Measurements from ENCODE around the gene FAM83C.

The FAM83C gene

DNA sequence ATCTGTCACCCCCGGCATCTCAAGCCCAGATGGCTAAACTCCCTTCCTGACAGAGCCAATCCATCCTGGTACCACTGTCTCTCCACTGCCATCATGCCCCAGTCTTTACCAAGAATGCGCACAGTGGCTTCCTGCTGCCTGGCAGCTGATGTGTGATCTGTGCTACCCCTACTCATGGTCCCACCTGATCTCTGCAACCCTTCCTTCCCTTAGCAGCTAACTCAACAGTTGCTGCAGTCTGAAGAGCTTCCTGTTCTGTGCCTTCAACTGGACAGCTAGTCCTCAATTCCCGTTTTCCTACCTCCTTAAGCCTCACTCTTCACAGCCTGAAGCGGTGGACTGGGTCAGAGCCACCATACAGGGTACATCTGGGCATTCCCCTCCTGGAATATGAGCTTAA, 7.6 kb upstream of the FAM83C start:
- DNase-seq (ENCODE audit: low read depth in 2 of 2) = no peak

DNA sequence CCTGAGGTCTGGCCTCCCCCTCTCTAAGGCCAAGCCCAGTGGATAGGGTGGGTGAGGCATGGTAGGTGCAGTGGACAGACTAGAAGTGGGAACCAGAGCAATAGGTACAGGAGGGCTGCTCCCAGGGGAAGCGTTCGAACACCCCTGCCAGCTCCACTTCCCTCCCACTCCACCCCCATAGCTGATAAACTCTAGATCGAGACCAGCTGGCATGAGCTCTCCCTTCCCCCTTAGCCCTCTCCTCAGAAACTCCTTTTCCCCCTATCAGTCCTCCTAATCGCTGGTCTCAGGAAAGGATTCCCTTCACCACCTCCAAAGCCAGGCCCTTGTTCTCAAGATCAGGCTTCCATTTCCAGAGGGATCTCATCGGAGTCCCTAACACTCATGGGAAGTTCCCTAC, 6.0 kb upstream of the FAM83C start:
- DNase-seq (ENCODE audit: low read depth in 2 of 2) = no peak

DNA sequence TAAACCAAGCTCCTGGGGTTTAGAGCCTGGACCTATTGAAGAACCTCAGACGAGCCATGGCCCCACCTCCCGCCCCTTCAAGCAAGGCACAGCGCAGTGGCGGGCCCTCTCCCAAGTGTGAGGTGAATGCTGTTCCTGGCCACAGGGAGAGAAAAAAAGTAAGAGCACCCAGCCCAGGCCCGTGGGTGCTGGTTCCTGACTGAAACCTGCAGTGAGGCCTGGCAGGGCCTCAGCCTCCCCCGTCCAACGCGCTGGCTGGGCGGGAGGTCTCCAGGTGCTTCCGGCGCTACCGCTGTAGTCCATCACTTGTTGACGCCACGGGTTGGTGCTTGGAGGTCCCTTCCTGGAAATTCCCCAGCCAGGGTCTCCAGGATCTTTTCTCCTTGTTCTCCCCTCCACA, 5.5 kb upstream of the FAM83C start:
- DNase-seq (ENCODE audit: low read depth in 2 of 2) = no peak

DNA sequence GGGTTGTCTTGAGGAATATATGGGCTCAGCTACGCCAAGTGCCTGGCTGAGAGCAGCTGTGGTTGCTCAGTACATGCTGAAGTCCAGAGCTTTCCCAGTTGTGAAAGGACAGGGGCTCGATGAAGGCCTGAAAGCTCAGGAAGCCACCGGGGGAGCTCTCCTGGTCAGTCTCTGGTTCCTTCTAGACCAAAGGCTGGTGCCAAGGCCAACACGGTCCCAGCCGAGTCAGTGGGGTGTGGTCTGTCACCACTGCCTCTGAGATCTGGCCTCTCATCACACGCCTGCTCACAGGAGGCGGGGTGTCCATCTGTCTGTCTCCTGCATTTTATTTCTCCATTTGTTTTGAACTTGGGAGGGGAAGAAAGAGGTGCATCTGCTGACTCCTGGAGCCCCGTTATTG, 4.9 kb upstream of the FAM83C start:
- DNase-seq (ENCODE audit: low read depth in 2 of 2) = no peak

DNA sequence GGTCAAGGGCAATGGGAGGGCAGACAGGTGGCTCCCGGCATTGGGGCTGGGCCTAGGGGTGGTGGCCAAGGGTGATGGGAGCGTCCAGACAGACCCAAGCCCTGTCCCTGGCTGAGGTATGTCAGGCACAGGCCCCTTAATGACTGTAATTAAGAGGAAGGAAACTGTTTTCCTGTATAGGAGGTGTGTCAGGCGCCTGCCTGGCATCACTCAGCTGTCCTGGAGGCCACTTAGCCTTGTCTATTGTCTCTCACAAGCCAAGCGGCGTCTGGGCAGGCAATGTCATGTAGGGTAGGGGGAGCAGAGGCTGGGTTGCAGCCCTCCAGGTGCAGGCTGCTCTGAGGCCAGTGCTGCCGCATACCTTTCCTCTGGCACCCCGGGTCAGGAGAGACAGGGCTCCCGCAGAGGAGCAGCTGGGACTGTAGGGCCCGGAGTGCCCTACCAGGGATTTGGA, 3.9 kb upstream of the FAM83C start:
- DNase-seq (ENCODE audit: low read depth in 2 of 2) = no peak

DNA sequence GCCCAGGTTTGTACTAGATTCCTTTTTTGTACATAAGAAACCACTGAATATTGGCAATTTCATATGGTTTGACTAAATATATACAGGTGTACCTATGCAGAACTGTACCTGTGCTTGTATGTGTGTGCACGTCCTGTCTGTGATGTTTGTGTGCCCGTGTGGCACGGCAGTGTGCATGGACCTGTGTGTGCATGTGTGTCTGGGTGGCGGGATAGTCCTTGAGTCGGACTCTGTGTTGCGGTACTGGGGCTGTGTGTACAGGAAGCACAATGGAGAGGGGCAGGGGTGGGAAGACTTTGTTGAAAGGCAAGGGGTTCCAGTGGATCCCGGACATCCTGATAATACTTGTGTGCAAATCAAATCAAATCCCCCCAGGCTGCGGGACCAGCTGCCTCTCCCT, 3.4 kb upstream of the FAM83C start:
- DNase-seq (ENCODE audit: low read depth in 2 of 2) = no peak

DNA sequence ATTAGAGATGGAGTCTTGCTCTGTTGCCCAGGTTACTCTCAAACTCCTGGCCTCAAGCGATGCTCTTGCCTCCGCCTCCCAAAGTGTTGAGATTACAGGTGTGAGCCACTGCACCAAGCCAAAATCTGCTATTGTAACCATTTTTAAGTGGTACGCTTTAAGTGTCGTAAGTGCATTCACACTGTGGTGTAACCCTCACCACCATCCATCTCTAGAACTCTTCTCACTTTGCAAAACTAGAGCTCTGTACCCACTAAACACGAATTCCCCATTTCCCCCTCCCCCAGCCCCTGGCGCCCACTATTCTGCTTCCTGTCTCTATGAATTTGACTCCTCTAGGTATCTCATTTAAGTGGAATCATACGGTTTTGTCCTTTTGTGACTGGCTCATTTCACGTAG, 2.8 kb upstream of the FAM83C start:
- no peak for DNase-seq (ENCODE audit: low read depth in 2 of 2)

DNA sequence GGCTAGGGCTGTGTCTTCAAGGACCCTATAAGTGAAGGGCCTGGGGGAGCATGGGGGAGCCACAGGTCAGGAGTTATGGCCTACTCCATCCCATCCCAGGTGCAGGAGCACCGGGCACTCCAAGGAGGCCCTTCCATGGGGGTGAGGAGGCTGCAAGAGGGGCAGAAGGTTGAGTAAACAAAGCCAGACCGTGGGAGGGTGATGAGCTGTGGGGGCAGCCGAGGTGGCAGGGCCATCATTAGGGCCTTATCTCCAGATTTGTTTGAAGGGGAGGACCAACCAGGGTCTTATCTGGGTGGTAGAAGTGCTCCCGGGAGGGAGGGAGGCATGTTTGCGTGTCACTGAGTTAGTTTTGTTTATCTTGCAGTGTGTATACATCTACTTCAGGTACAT, 2.1 kb upstream of the FAM83C start:
- DNase-seq (ENCODE audit: low read depth in 2 of 2) = no peak

DNA sequence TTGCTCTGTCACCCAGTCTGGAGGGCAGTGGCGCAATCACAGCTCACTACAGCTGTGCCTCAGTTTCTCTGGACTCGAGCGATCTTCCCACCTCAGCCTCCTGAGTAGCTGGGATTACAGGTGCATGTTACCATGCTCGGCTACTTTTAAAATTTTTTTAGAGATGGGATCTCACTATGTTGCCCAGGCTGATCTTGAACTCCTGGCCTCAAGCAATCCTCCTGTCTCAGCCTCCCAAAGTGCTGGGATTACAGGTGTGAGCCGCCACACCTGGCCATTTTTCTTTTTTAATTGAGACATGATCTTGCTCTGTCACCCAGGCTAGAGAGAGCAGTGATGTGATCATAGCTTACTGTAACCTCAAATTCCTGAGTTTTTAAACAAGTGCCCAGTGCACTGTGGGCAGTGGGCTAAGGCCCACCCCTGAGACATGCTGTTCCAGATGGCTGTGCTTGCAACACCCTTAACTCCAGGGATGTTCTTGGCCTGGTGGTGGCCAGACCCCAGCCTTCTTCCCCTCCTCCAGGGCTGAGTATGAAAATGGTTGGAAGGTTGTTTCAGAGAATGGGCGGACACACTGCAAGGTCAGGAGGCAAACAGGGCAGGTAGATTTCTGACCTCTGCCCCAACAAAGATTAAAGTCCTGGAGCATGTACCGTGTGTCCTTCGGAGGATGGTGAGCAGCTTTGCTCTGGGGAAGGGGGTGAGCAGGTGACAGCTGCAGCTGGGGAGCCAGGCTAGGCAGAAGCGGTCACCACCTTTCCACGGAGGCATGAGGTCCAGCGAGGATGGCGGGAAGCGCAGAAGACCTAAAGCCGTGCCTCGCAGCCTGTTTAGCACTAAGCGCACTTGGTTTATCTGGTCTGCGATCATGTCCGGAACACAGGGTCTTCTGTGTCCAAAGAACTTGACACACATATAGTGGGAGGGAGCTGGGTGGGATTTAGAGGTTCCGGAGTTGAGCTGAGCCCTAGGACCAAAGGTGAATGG, 1.4 kb upstream of the FAM83C start:
- DNase-seq (ENCODE audit: low read depth in 2 of 2) = no peak

DNA sequence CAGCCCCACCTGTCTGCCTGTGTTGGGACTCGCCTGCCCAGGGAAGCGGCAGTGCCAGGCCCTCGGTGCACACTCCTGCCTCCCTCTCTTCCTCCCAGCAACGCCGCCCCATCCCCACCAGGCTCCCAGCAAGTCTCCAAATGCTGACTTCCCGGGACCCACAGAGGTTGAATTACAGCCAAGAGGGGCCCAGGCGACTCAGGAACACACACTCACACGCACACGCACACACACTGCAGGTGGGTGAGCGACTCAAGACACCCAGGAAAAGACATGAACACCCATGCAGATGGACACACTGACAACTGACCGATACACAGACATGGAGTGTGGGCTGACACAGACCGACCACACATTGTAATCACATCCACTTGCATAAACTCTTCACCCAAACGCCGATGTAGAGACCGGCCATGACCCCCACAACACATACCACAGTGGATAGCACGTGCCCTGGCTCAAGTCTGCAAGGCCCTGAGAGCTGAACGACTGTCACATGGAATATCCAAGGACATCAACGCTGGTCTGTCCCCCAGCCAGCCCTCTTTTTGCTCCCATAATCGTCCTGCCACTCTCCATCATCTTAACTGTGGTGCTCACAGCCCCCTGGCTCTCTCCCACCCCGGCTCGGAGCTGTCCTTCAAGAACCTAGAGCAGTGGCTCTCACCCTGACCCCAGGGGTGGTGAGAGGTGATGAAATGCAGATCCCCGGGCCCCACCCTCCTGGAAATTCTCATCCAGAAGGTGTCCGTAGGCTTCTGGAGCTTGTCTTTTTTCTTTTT, 470 bp upstream of the FAM83C start:
- no peak for DNase-seq (ENCODE audit: low read depth in 2 of 2)

DNA sequence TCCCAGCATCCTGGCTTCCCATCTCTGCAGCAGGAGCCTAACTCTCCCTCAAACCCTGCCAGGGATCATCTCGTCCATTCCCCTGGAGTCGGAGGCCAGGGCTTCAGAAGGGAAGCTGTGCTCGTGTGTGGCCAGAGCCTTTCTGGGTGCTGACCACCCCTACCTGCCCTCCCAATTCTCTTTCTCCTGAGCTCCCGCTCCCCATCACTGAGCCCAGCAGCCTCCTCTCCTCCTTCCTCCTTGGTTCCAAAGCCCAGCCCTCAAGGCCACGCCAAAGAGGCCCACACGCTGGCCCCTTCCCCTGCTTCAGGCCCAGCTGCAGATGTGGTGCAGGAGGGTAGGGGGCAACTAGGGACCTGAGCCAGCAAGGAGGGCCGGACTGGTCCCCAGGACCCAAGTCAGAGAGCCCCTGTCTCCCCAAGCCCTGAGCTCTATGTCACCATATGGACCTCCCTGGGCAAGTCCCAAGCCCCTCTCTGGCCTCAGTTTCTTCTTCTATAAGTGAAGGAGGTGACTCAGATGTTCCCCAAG, 1.3 kb downstream of the FAM83C start:
- no peak for DNase-seq (ENCODE audit: low read depth in 2 of 2)

DNA sequence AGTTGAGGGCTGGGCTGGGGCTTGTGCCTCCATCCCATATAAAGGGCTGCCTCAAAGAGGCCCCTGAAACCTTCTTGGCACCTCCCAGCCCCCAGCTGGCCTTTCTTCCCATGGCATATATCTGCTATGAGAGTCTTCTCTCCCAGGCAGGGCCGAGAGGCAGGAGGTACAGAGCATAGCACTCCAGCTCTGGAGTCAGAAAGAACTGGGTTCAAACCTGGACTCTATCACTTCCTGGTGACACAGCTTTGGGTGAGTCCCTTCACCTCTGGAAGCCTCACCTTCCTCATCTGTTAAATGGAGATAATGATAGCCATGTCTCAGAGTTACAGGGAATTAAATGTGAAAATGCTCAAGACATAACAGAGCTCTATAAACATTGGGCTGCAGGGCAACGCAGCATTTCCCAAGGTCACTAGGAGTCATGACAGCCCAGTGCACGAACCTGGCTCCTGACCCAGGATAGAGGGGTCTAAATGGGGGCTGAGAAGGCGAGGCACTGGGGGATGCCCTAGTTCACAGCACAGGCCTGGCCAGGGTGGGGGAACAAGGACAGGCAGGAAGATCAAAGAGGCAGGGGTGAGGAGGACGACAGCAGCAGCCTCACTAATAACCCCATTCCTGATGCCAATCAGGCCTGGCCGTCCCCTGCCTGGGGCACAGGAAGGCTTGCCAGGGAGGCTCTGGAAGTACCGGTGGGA, 1.9 kb downstream of the FAM83C start:
- DNase-seq (ENCODE audit: low read depth in 2 of 2) = no peak

DNA sequence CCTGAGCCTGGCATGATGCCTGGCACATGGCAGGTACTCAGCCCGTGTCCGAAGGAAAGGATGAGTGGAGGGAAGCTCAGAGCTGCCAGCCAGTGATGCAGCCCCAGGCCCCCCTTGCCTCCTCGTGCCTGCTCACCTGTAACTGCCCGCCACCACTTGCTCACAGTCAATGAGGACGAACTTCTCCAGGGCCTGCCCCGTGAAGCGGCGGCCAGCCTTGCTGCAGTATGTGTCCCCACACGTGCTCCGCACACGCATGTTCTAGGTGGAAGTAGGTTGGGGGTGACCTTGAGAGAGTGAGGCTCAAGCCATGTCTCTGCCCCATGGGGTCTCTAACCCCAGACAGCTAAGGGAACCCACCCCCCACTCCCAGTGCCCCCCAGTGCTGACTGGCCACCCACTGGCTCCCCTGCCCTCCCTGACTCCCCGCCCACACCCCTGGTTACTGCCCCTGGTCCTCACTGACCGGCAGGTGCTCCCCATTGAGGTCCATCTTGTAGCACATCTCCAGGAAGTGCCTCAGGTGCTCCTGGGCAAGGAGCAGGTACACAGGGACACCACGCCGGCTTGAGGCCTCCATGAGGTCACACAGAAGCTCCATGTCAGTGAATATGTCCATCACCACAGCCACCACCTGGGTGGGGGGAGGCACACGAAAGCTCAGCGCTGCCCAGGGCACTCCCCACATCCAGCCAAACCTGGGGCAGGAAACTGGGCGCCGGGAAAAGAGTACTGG, 3.7 kb downstream of the FAM83C start:
- no peak for DNase-seq (ENCODE audit: low read depth in 2 of 2)

DNA sequence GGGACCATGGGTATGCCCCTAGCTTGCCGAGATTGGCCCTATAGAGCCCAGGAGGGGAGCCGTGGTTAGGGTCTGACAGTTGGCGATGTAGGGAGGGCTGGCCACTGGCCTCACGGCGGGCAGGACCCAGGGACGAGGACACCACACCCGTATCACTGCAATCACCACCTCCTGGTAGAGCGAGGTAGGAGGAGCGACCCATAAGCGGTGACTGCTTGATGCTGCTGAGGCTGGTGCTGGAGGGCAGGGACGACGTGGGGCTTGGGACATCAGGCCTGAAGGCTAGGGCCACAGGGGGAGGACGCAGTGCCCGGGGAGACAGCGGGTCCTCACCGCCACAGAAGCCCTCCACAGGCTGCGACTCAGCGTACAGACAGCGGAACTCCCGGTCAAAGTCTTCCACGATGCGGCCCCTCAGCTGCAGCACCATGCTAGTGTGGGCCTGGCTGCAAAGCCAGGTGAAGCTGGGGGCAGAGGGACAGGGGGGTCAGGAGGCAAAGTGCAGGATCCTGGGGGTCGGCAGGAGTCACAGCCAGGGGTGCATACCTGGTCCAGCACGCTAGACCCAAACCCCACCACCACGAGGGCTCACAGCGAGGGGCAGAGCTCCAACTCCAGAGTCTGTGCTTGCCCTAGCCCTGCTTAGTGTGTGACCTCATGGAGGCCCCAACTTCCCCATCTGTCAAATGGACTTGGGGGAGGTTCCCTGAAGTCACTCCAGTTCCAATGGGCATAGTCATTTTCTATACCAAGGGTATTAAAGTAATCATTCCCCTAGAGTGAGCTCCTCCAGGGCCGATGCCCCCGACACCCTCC, 4.5 kb downstream of the FAM83C start:
- no peak for DNase-seq (ENCODE audit: low read depth in 2 of 2)

DNA sequence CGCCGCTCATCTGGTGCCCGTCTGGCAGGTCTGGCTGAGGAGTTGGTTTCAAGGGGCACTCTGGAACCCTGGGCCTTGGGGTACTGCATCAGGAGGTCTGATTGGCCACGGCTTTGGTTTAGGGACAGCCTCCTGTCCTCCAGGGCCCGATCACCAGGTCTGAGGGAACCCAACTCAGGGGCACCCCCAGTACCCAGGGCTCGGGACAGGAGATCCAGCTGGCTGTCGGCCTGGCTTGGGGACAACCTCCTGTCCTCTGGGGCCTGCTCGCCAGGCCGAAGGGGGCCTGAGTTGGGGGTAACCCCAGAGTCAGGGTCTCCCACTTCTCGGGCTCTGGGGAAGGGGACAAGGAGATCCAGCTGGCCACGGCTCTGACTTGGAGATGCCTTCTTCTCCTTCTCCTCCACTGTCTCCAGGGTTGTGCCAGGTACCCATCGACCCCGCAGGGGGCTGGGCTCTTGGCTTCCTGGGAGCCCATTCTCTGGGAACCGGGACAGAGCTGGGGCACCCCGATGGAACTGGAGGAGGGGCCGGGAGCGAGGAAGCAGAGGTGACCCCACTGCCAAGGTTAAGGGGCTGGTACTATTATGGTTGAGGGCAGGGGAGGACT, 5.2 kb downstream of the FAM83C start:
- no peak for DNase-seq (ENCODE audit: low read depth in 2 of 2)

DNA sequence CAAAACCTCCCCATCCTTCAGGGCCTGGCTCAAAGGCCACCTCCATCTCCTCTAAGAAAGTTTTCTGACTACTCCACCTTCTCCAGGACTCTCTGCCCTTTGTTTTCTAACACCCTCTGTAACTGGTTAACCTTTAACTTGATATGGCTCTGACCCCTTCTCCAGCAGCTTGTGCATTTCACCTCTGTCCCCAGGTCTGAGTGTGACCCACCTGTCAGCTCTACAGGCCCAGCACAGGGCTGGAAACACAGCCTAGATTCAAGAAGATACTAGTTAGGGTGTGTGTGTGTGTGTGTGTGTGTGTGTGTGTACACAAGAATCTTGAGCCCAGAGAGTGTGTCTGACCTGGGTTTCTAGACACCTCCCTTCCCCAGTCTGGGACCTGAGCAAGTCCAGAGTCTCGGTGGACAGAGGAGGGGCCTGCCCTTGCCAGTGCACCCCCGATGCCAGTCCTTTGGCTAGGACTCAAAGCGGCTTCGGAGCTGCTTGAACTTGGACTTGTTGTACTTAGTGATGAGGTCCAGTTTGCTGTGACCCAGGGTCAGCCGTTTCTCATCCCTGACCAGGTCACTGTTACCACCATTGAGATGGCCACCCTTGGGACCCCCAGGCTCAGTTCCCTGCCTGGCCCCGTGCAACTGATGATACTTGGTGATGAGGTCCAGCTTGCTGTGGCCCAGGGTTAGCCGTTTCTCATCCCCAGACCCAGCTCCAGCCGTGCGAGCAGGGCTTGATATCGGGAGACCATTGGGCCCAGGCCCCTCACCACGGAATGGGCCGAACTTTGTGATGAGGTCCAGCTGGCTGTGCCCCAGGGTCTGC, 5.9 kb downstream of the FAM83C start:
- no peak for DNase-seq (ENCODE audit: low read depth in 2 of 2)

DNA sequence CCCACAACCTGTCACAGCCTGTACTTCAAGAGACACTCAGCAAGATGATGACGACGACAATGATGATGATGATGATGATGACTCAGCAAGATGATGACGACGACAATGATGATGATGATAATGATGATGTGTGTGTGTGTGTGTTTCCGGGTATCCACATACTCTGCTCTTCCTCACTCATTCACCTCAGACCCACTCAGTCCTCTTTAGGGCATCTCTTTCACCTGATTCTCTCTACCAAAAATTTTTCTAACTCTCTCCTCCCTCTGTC, 6.5 kb downstream of the FAM83C start:
- DNase-seq (ENCODE audit: low read depth in 2 of 2) = no peak

DNA sequence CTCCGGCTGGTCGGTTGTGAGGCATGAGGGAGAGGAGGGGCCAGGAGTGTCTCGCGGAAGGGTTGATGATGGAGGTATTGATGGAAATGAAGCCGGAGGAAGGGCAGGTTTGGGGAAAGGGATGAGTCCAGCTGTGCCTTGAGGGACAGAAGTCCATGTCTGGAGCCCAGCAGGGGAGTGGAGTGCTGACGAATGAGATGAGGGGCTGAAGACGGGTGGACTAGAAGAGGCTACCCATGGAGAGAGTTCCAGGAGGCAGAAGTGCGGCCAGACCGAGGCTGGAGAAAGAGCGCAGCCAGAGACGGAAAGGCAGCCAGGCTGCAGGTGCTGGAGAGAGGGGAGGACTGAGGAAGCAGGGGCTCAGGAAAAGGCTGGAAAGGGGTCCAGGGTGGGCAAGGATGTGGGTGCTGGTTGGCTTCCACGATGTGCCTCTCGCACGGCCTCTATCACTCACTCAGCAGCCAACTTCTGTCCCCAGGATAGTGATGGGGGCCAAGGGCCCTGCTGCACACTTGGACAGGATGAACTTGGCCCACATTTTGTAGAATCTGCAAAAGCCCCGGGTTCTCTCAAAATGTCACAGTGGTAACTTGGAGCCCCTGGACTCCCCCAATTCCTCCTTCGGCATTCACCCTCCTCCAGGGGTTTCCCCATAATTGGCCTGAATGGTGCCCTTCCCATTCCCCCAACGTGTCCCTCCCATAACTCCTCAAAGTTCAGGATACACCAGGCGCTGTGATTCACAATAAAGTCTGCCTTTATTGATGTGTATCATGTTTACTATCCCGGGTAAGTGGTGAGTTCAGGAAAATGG, 7.0 kb downstream of the FAM83C start:
- DNase-seq (ENCODE audit: low read depth in 2 of 2) = no peak

Data from fibroblast of skin of left quadriceps (primary cell).